NT2/D1 (cell line): ENCODE measurements around the gene NT5DC2.
"Not testable (repeated sequence)": the region's sequence is repeated elsewhere in the genome, so short reads cannot be mapped to it uniquely, and the experiment has no call there.

Experiments
- YY1 ChIP-seq: IDR thresholded peaks from 2 replicates; pipeline ENCODE4 v1.6.1; 2011; ENCODE audit not compliant: insufficient read length, insufficient read depth
- ZNF274 ChIP-seq: IDR thresholded peaks from 2 replicates; pipeline ENCODE4 v1.6.1; 2011; ENCODE audit warnings: mild to moderate bottlenecking, low read depth, low read length

- TF ChIP-seq YY1, ZNF274: not testable (repeated sequence)
Observed at GRCh38 chr3:52526671-52527038, 7.0 kb downstream of the NT5DC2 start.
